Panc1 (cell line): ENCODE data around the gene DUSP18. TPM values are rescaled to one million over a fixed set of nuclear protein-coding genes. Genes with fewer than 3 reads are reported as not detected.

Source experiments
- ATAC-seq: fragments of 200-7000 bp; cut with Tn5 transposase; 2 replicates; pipeline ENCODE4 v1.9.1; 2020; ENCODE audit warnings: mild to moderate bottlenecking, moderate library complexity
- BruUV-seq: library from RNA; stranded (reverse); fragments of 400-500 nt; replicated peaks from 2 replicates; lab custom pipeline; 2021; lab: Mats Ljungman, UMichigan
- CTCF ChIA-PET: fragments of 300-600 bp; sonication (Branson Sonifier 250); formaldehyde crosslinking; loops from one replicate; lab custom pipeline; 2022; ENCODE audit warnings: antibody characterized with exemption; lab: Charles Lee
- POLR2A ChIA-PET: fragments of 300-600 bp; sonication (Branson Sonifier 250); formaldehyde crosslinking; loops from one replicate; lab custom pipeline; 2022; ENCODE audit warnings: antibody characterized with exemption; lab: Charles Lee
- DNase-seq: peaks from one replicate; pipeline ENCODE4 v3.0.0-alpha.2; 2010; ENCODE audit warnings: low read depth, low spot score
- H3K27ac ChIP-seq: 2 replicates; pipeline ENCODE4 v1.5.1; 2011; ENCODE audit warnings: mild to moderate bottlenecking, low read length, inconsistent platforms
- H3K27me3 ChIP-seq: fragments of 200-500 bp; sonication (Bioruptor generic); 2 replicates; pipeline ENCODE4 v1.6.0; 2014; ENCODE audit warnings: low read length, inconsistent platforms; ENCODE audit not compliant: control insufficient read depth, insufficient read depth
- H3K36me3 ChIP-seq: fragments of 200-500 bp; sonication (Bioruptor generic); 2 replicates; pipeline ENCODE4 v1.5.1; 2014; ENCODE audit warnings: inconsistent platforms, mild to moderate bottlenecking, low read length, moderate library complexity; ENCODE audit not compliant: control insufficient read depth, insufficient read depth
- H3K4me1 ChIP-seq: 2 replicates; pipeline ENCODE4 v1.5.1; 2011; ENCODE audit warnings: inconsistent platforms, mild to moderate bottlenecking, low read length, moderate library complexity; ENCODE audit not compliant: control insufficient read depth, insufficient read depth
- H3K4me3 ChIP-seq, 2 experiments: 2 replicates each; pipeline ENCODE4 v1.5.1; 2011 to 2012; ENCODE audit warnings: low read depth in 2 of 2, low read length in 2 of 2, mild to moderate bottlenecking in 2 of 2, inconsistent platforms in 1 of 2, moderate library complexity in 1 of 2
- H3K9me3 ChIP-seq: fragments of 200-500 bp; sonication (Bioruptor generic); 2 replicates; pipeline ENCODE4 v1.5.1; 2014; ENCODE audit warnings: low read depth, mild to moderate bottlenecking, inconsistent platforms, low read length, moderate library complexity; ENCODE audit not compliant: control insufficient read depth, insufficient read depth
- POLR2AphosphoS5 ChIP-seq: IDR thresholded peaks from 2 replicates; pipeline ENCODE4 v1.6.1; 2012; ENCODE audit warnings: mild to moderate bottlenecking, low read depth, low read length, moderate library complexity
- SIN3A ChIP-seq: IDR thresholded peaks from 2 replicates; pipeline ENCODE4 v1.6.1; 2012; ENCODE audit warnings: low read depth, mild to moderate bottlenecking, low read length, moderate library complexity, borderline replicate concordance; ENCODE audit not compliant: insufficient read depth
- TCF7L2 ChIP-seq: IDR thresholded peaks from 2 replicates; pipeline ENCODE4 v1.6.1; 2011; ENCODE audit warnings: mild to moderate bottlenecking, low read depth, low read length, inconsistent platforms
- in situ Hi-C: cut with HindIII; loops from 2 replicates; pipeline ENCODE4 v1.10.0; 2016; ENCODE audit warnings: low sequenced_read_pairs, low pct_unique_long_range_greater_than_20kb
- intact Hi-C: fragments of 100-400 bp; cut with micrococcal nuclease; formaldehyde crosslinking; loops from one replicate; pipeline ENCODE4 v1.10.0; 2022; ENCODE audit not compliant: unreplicated experiment
- total RNA-seq: library from RNA; stranded (reverse); gene quantifications from one replicate; pipeline ENCODE4 v1.2.1, GENCODE V29; 2021; ENCODE audit not compliant: unreplicated experiment
- TF ChIP-seq, protein P1 (sequence below): fragments of 450-650 bp; IDR thresholded peaks from 2 replicates; pipeline ENCODE4 v1.5.1; 2017; ENCODE audit warnings: mild to moderate bottlenecking
- TF ChIP-seq, protein P2 (sequence below), 2 experiments: IDR thresholded peaks; 2 replicates each; pipeline ENCODE4 v1.6.1; 2011 to 2012; ENCODE audit warnings: low read depth in 2 of 2, control low read depth in 1 of 2, low read length in 1 of 2, mild to moderate bottlenecking in 1 of 2, moderate library complexity in 1 of 2; ENCODE audit not compliant: insufficient read depth in 1 of 2

DUSP18 gene
- total RNA-seq, 1 experiment from 2014 or later, result 15.4 TPM

DNA sequence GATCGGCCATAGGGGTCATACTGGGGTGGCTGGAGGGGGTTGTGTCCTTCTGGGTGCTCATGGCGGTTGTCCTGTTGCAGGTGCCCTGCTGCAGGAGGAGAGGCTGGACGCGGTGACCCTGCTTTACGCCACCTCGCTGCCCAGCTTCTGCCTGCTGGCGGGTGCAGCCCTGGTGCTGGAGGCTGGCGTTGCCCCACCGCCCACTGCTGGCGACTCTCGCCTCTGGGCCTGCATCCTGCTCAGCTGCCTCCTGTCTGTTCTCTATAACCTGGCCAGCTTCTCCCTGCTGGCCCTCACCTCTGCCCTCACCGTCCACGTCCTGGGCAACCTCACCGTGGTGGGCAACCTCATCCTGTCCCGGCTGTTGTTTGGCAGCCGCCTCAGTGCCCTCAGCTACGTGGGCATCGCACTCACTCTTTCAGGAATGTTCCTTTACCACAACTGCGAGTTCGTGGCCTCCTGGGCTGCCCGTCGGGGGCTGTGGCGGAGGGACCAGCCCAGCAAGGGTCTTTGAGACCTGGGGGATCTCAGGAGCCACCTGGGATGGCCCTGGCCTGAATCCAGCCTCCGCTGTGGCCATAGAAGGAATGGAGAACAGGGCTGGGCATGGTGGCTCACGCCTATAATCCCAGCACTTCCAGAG is 21.0 kb downstream of the DUSP18 start:
- Histone ChIP-seq H3K4me3 (no peak overlapping the region), H3K4me1 (no peaks in the 10 kb centered on the region), H3K9me3 (no peaks in the 10 kb centered on the region), H3K27ac (no peak overlapping the region), H3K36me3 (no peaks in the 10 kb centered on the region), H3K27me3 (no peaks in the 10 kb centered on the region)
- DNase-seq, result no peak
- BruUV-seq, result no TSS peak
- CTCF ChIA-PET, result no interaction called here
- intact Hi-C loops (no loop called here), in situ Hi-C loops (no loop called here)
- TF ChIP-seq SIN3A (no peak), TCF7L2 (no peak), POLR2AphosphoS5 (no peak)
- TF ChIP-seq, protein P1, sequence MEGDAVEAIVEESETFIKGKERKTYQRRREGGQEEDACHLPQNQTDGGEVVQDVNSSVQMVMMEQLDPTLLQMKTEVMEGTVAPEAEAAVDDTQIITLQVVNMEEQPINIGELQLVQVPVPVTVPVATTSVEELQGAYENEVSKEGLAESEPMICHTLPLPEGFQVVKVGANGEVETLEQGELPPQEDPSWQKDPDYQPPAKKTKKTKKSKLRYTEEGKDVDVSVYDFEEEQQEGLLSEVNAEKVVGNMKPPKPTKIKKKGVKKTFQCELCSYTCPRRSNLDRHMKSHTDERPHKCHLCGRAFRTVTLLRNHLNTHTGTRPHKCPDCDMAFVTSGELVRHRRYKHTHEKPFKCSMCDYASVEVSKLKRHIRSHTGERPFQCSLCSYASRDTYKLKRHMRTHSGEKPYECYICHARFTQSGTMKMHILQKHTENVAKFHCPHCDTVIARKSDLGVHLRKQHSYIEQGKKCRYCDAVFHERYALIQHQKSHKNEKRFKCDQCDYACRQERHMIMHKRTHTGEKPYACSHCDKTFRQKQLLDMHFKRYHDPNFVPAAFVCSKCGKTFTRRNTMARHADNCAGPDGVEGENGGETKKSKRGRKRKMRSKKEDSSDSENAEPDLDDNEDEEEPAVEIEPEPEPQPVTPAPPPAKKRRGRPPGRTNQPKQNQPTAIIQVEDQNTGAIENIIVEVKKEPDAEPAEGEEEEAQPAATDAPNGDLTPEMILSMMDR, result no peak
- TF ChIP-seq, protein P2, sequence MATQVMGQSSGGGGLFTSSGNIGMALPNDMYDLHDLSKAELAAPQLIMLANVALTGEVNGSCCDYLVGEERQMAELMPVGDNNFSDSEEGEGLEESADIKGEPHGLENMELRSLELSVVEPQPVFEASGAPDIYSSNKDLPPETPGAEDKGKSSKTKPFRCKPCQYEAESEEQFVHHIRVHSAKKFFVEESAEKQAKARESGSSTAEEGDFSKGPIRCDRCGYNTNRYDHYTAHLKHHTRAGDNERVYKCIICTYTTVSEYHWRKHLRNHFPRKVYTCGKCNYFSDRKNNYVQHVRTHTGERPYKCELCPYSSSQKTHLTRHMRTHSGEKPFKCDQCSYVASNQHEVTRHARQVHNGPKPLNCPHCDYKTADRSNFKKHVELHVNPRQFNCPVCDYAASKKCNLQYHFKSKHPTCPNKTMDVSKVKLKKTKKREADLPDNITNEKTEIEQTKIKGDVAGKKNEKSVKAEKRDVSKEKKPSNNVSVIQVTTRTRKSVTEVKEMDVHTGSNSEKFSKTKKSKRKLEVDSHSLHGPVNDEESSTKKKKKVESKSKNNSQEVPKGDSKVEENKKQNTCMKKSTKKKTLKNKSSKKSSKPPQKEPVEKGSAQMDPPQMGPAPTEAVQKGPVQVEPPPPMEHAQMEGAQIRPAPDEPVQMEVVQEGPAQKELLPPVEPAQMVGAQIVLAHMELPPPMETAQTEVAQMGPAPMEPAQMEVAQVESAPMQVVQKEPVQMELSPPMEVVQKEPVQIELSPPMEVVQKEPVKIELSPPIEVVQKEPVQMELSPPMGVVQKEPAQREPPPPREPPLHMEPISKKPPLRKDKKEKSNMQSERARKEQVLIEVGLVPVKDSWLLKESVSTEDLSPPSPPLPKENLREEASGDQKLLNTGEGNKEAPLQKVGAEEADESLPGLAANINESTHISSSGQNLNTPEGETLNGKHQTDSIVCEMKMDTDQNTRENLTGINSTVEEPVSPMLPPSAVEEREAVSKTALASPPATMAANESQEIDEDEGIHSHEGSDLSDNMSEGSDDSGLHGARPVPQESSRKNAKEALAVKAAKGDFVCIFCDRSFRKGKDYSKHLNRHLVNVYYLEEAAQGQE (IDR thresholded peaks at IDR 0.05; ENCODE audit: insufficient read depth in 1 of 2, low read depth in 2 of 2, low read length in 1 of 2), result no peak
- ATAC-seq, result no peak
- POLR2A ChIA-PET, result no interaction called here

DNA sequence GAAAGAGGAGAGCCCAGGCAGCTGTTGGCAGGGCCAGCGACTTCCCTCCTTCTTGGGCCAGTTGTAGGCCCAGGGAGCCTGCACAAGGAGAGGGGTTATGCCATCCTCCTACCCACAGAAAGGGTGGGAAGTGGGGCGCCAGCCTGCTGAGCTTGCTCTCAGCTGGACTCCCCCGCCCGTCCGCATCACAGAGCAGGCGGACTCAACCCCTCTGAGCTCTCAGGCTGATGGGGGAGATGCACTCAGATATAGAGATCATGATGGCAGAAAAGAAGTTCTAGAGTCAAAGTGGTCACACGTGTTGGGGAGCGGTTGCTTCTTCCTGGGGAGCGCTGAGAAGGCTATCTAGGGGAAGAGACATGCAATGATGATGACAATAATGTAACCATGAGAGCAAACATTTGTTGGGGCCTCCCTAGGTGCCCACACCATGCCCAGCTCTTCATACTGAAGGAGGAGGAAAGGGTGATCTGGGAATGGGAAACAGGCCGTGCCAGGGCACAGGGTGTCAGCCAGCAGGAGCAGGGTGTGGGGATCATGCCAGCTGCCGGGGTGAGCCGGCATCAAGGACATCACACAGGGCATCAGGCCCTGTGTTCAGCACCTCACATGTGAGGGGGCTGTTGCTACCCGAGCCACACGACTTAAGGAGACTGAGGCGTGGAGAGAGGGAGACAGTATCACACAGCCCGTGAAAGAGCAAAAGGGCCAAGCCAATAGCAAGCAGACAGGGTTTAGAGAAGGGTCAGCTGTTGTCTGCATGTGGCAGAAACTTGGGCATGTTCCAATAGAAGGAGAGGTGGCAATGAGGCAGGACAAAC is 24.4 kb downstream of the DUSP18 start:
- Histone ChIP-seq H3K36me3 (no peaks in the 10 kb centered on the region), H3K9me3 (no peaks in the 10 kb centered on the region), H3K27ac (no peak overlapping the region), H3K27me3 (no peaks in the 10 kb centered on the region), H3K4me3 (no peak overlapping the region), H3K4me1 (no peaks in the 10 kb centered on the region)
- ChIA-PET POLR2A (no interaction called here), CTCF (interaction anchor here (0.6 kb wide), 1 partner anchor 276 kb away, joined by 4 read pairs; no protein-coding TSS in a partner anchor)
- BruUV-seq, result no TSS peak
- DNase-seq, result no peak
- ATAC-seq, result no peak
- intact Hi-C loops (no loop called here), in situ Hi-C loops (no loop called here)
- TF ChIP-seq, protein P2 (IDR thresholded peaks at IDR 0.05; ENCODE audit: insufficient read depth in 1 of 2, low read depth in 2 of 2, low read length in 1 of 2), result no peak
- TF ChIP-seq POLR2AphosphoS5, result no peak
- TF ChIP-seq, protein P1, result no peak
- TF ChIP-seq SIN3A, result no peak
- TF ChIP-seq TCF7L2, result no peak
